Transverse colon (tissue), 4 donors: ENCODE results near the gene NOCT. TPM values are rescaled to one million over a fixed set of nuclear protein-coding genes. Genes with fewer than 3 reads are reported as not detected.

Experiments used
- DNase-seq: peaks from one replicate; pipeline ENCODE4 v3.0.0-alpha.2; 2019
- H3K27ac ChIP-seq, 4 donors: fragments of 200-600 bp; sonication (generic); 2 replicates each; pipeline ENCODE4 v1.5.1; 2016 to 2018; ENCODE audit warnings: inconsistent platforms in 4 of 4
- H3K27me3 ChIP-seq: fragments of 200-600 bp; sonication (generic); 2 replicates; pipeline ENCODE4 v1.5.1; 2017; ENCODE audit warnings: inconsistent platforms
- H3K36me3 ChIP-seq, 4 donors: fragments of 200-600 bp; sonication (generic); 2 replicates each; pipeline ENCODE4 v1.5.1; 2017 to 2019; ENCODE audit warnings: inconsistent platforms in 4 of 4
- H3K4me1 ChIP-seq, 4 donors: fragments of 200-600 bp; sonication (generic); 2 replicates each; pipeline ENCODE4 v1.5.1; 2017 to 2020; ENCODE audit warnings: inconsistent platforms in 4 of 4
- H3K4me3 ChIP-seq, 4 donors: fragments of 200-600 bp; sonication (generic); 1 replicate in 1 of 4; 2 replicates in 3 of 4; pipeline versions ENCODE4 v1.5.1 to v1.6.1; 2017 to 2019; ENCODE audit warnings: inconsistent platforms in 4 of 4
- H3K9me3 ChIP-seq, 2 donors: fragments of 200-600 bp; sonication (generic); 2 replicates each; pipeline ENCODE4 v1.5.1; 2017 to 2019; ENCODE audit warnings: inconsistent platforms in 2 of 2
- CTCF ChIP-seq, 5 experiments: fragments of 200-600 bp in 3 of 5; fragments of 450-650 bp in 2 of 5; sonication (generic) in 3 of 5; IDR thresholded peaks; 1 replicate in 2 of 5; 2 replicates in 3 of 5; pipeline ENCODE4 v1.5.1; 2016 to 2017; ENCODE audit warnings: antibody characterized with exemption in 5 of 5, inconsistent platforms in 3 of 5, mild to moderate bottlenecking in 2 of 5, moderate library complexity in 1 of 5
- EP300 ChIP-seq: sonication (generic); formaldehyde crosslinking; IDR thresholded peaks from one replicate; pipeline ENCODE4 v1.6.1; 2017; ENCODE audit warnings: antibody characterized with exemption, low read depth
- POLR2A ChIP-seq: fragments of 450-650 bp; IDR thresholded peaks from one replicate; pipeline ENCODE4 v1.6.1; 2016; ENCODE audit warnings: antibody characterized with exemption, mild to moderate bottlenecking, moderate library complexity
- POLR2AphosphoS5 ChIP-seq, 3 donors: sonication (generic); formaldehyde crosslinking; IDR thresholded peaks; one replicate each; pipeline ENCODE4 v1.6.1; 2016; ENCODE audit warnings: antibody characterized with exemption in 3 of 3
- WGBS, 2 donors: methylation state at CpG; one replicate each; pipeline ENCODE4 v1.1.5; 2018; ENCODE audit warnings: low coverage in 1 of 2; 5-methylcytosine and 5-hydroxymethylcytosine counted together
- in situ Hi-C, 4 donors: fragments of 200-750 bp; cut with MboI; loops; one replicate each; pipeline versions ENCODE4 v1.15.0 to v1.15.1; 2017; ENCODE audit warnings: low sequenced_read_pairs in 3 of 4, low pct_ligation_motif_present in 1 of 4, low pct_unique_long_range_greater_than_20kb in 1 of 4
- intact Hi-C: fragments of 100-400 bp; cut with DNase I; formaldehyde crosslinking; loops from one replicate; pipeline ENCODE4 v1.15.1; 2023; ENCODE audit warnings: low total_unique reads
- total RNA-seq, 4 donors: library from RNA; depleted of rRNA; stranded (reverse); fragments of >200 nt; gene quantifications; one replicate each; pipeline ENCODE4 v1.1.0, GENCODE V29; 2016

NOCT gene
- total RNA-seq, 4 donors from 2014 or later: 1.4 to 33.7 (median 15.0) TPM

- intact Hi-C loops (no loop called here), in situ Hi-C loops (no loop called here)
- no peaks in the 10 kb centered on the region for H3K36me3 ChIP-seq
- H3K4me1 ChIP-seq: no peaks in the 10 kb centered on the region
- H3K27ac ChIP-seq: no peak overlapping the region
- H3K4me3 ChIP-seq: no peak overlapping the region
- no peak for TF ChIP-seq CTCF (IDR thresholded peaks at IDR 0.05)
- no peak for TF ChIP-seq POLR2A
- TF ChIP-seq EP300: no peak
- no peak for TF ChIP-seq POLR2AphosphoS5 (IDR thresholded peaks at IDR 0.05)
- WGBS, 2 donors: 73 to 89% methylated on average over 3 to 4 of the region's 4 CpGs
- no peak for DNase-seq
- no peaks in the 10 kb centered on the region for H3K9me3 ChIP-seq
- no peaks in the 10 kb centered on the region for H3K27me3 ChIP-seq
Observed at GRCh38 chr4:138975225-138975624, 40.4 kb upstream of the NOCT start.

- H3K27ac ChIP-seq: no peak overlapping the region
- no peaks in the 10 kb centered on the region for H3K27me3 ChIP-seq
- no peak for TF ChIP-seq EP300
- TF ChIP-seq CTCF (IDR thresholded peaks at IDR 0.05): no peak
- TF ChIP-seq POLR2AphosphoS5 (IDR thresholded peaks at IDR 0.05): no peak
- TF ChIP-seq POLR2A: no peak
- intact Hi-C loops (no loop called here), in situ Hi-C loops (no loop called here)
- no peaks in the 10 kb centered on the region for H3K9me3 ChIP-seq
- no peak for DNase-seq
- H3K4me1 ChIP-seq: no peaks in the 10 kb centered on the region
- H3K36me3 ChIP-seq: no peaks in the 10 kb centered on the region
- H3K4me3 ChIP-seq: no peak overlapping the region
Observed at GRCh38 chr4:138976526-138976925, 39.1 kb upstream of the NOCT start.

- in situ Hi-C loops: no loop called here
Observed at GRCh38 chr4:138977524-138977923, 38.1 kb upstream of the NOCT start.

GRCh38 chr4:138978028-138978585, 37.5 kb upstream of the NOCT start:
- in situ Hi-C loops: no loop called here
- Histone ChIP-seq H3K27me3 (no peaks in the 10 kb centered on the region), H3K4me1 (peaks cover 0 to 4% (median 0%) of the 10 kb centered on the region in 4 donors), H3K27ac (no peak overlapping the region), H3K4me3 (no peak overlapping the region), H3K36me3 (no peaks in the 10 kb centered on the region), H3K9me3 (no peaks in the 10 kb centered on the region)
- 91 to 100% methylated on average over 1 to 5 of the region's 5 CpGs for WGBS, 2 donors
- no peak for TF ChIP-seq EP300
- TF ChIP-seq CTCF (IDR thresholded peaks at IDR 0.05): no peak
- no peak for TF ChIP-seq POLR2AphosphoS5 (IDR thresholded peaks at IDR 0.05)
- TF ChIP-seq POLR2A: no peak
- intact Hi-C loops: no loop called here
- no peak for DNase-seq

More at GRCh38 chr4:138977524-138977923, 38.1 kb upstream of the NOCT start:
- intact Hi-C loops: no loop called here
- H3K4me3 ChIP-seq: no peak overlapping the region
- no peak for TF ChIP-seq CTCF (IDR thresholded peaks at IDR 0.05)
- no peak for TF ChIP-seq POLR2A
- no peak for TF ChIP-seq EP300
- TF ChIP-seq POLR2AphosphoS5 (IDR thresholded peaks at IDR 0.05): no peak
- 72 to 84% methylated on average over 5 to 6 of the region's 6 CpGs for WGBS, 2 donors
- no peaks in the 10 kb centered on the region for H3K9me3 ChIP-seq
- no peaks in the 10 kb centered on the region for H3K27me3 ChIP-seq
- no peak for DNase-seq
- peaks cover 0 to 4% (median 0%) of the 10 kb centered on the region in 4 donors for H3K4me1 ChIP-seq
- H3K27ac ChIP-seq: no peak overlapping the region
- no peaks in the 10 kb centered on the region for H3K36me3 ChIP-seq
